Measurements from ENCODE around the gene ACR.

Gene ACR

GRCh38 chr22:50702821-50703725 lies 34.9 kb upstream of the ACR start:
- no peak for DNase-seq (ENCODE audit: low spot score)

- DNase-seq (ENCODE audit: low spot score): no peak
Observed at GRCh38 chr22:50703726-50704509, 34.1 kb upstream of the ACR start.

GRCh38 chr22:50704510-50705218 lies 33.3 kb upstream of the ACR start:
- no peak for DNase-seq (ENCODE audit: low spot score)

GRCh38 chr22:50705219-50705691 lies 32.7 kb upstream of the ACR start:
- DNase-seq (ENCODE audit: low spot score): peak; percentile 65

GRCh38 chr22:50705851-50706351 lies 32.1 kb upstream of the ACR start:
- no peak for DNase-seq (ENCODE audit: low spot score)

GRCh38 chr22:50706481-50707125 lies 31.4 kb upstream of the ACR start:
- no peak for DNase-seq (ENCODE audit: low spot score)

- no peak for DNase-seq (ENCODE audit: low spot score)
Observed at GRCh38 chr22:50708474-50708873, 29.5 kb upstream of the ACR start.

- DNase-seq (ENCODE audit: low spot score): no peak
Observed at GRCh38 chr22:50708996-50709395, 29.0 kb upstream of the ACR start.

GRCh38 chr22:50710221-50710620 lies 27.8 kb upstream of the ACR start:
- no peak for DNase-seq (ENCODE audit: low spot score)

- no peak for DNase-seq (ENCODE audit: low spot score)
Observed at GRCh38 chr22:50710886-50711285, 27.1 kb upstream of the ACR start.

- DNase-seq (ENCODE audit: low spot score): no peak
Observed at GRCh38 chr22:50711446-50712340, 26.3 kb upstream of the ACR start.

- DNase-seq (ENCODE audit: low spot score): no peak
Observed at GRCh38 chr22:50712341-50713007, 25.5 kb upstream of the ACR start.

- no peak for DNase-seq (ENCODE audit: low spot score)
Observed at GRCh38 chr22:50713008-50713385, 25.0 kb upstream of the ACR start.

- no peak for DNase-seq (ENCODE audit: low spot score)
Observed at GRCh38 chr22:50713571-50714056, 24.4 kb upstream of the ACR start.

GRCh38 chr22:50714150-50714549 lies 23.9 kb upstream of the ACR start:
- DNase-seq (ENCODE audit: low spot score): no peak

GRCh38 chr22:50714631-50715179 lies 23.3 kb upstream of the ACR start:
- no peak for DNase-seq (ENCODE audit: low spot score)

GRCh38 chr22:50715250-50715649 lies 22.8 kb upstream of the ACR start:
- no peak for DNase-seq (ENCODE audit: low spot score)

- no peak for DNase-seq (ENCODE audit: low spot score)
Observed at GRCh38 chr22:50715776-50716175, 22.2 kb upstream of the ACR start.

- no peak for DNase-seq (ENCODE audit: low spot score)
Observed at GRCh38 chr22:50716290-50717024, 21.5 kb upstream of the ACR start.
